Stomach (tissue), 9 donors: ENCODE measurements around the gene GAGE12E. TPM values are rescaled to one million over a fixed set of nuclear protein-coding genes. Genes with fewer than 3 reads are reported as not detected.
"Not testable (repeated sequence)": the region's sequence is repeated elsewhere in the genome, so short reads cannot be mapped to it uniquely, and the experiment has no call there.

Experiments
- DNase-seq, 2 donors: peaks; one replicate each; pipeline versions ENCODE4 v3.0.0 to v3.0.0-alpha.2; 2013 to 2019
- H3K27ac ChIP-seq, 5 donors: fragments of 200-600 bp in 4 of 5; sonication (generic) in 4 of 5; one replicate each; pipeline ENCODE4 v1.5.1; 2013 to 2019; ENCODE audit warnings: mild to moderate bottlenecking in 1 of 5, moderate library complexity in 1 of 5
- H3K27me3 ChIP-seq, 3 donors: fragments of 200-600 bp; sonication (generic); one replicate each; pipeline ENCODE4 v1.5.1; 2017 to 2019; ENCODE audit warnings: mixed run types in 1 of 3
- H3K36me3 ChIP-seq, 4 donors: fragments of 200-600 bp; sonication (generic); 1 replicate in 3 of 4; 2 replicates in 1 of 4; pipeline ENCODE4 v1.5.1; 2016 to 2019
- H3K4me1 ChIP-seq, 4 donors: fragments of 200-600 bp; sonication (generic); one replicate each; pipeline ENCODE4 v1.5.1; 2016 to 2019
- H3K4me3 ChIP-seq, 4 donors: fragments of 200-600 bp; sonication (generic) in 3 of 4; one replicate each; pipeline ENCODE4 v1.5.1; 2016 to 2019; ENCODE audit warnings: mild to moderate bottlenecking in 1 of 4
- H3K9me3 ChIP-seq, 4 donors: fragments of 200-600 bp; sonication (generic); one replicate each; pipeline ENCODE4 v1.5.1; 2016 to 2019
- WGBS, 5 donors: extraction: QIAGEN DNeasy Blood & Tissue Kit in 3 of 5; methylation state at CpG; one replicate each; pipeline versions ENCODE4 v1.1.5 to v1.1.7; 2013 to 2018; 5-methylcytosine and 5-hydroxymethylcytosine counted together
- intact Hi-C: fragments of 100-400 bp; cut with DNase I; formaldehyde crosslinking; loops from one replicate; pipeline ENCODE4 v1.15.1; 2023; ENCODE audit warnings: low total_unique reads
- polyA plus RNA-seq, 3 donors: library from polyadenylated mRNA; stranded (reverse); fragments of 200-250 nt; gene quantifications; one replicate each; pipeline ENCODE4 v1.2.3, GENCODE V29; 2013
- small RNA-seq, 4 donors: library from RNA; depleted of rRNA; stranded (forward); fragments of <200 nt; gene quantifications; one replicate each; pipeline ENCODE3, GENCODE V24; 2016
- total RNA-seq, 5 donors: library from RNA; depleted of rRNA; stranded (reverse); fragments of >200 nt; gene quantifications; one replicate each; pipeline versions ENCODE4 v1.1.0 to v1.2.3, GENCODE V29; 2014 to 2016
- donor health status: healthy with polysubstance abuse.
- donor health status: Bipolar disorder and iron deficiency.
- donor health status: healthy.

The GAGE12E gene
- total and polyA plus RNA-seq, 8 donors, result not detected

DNA sequence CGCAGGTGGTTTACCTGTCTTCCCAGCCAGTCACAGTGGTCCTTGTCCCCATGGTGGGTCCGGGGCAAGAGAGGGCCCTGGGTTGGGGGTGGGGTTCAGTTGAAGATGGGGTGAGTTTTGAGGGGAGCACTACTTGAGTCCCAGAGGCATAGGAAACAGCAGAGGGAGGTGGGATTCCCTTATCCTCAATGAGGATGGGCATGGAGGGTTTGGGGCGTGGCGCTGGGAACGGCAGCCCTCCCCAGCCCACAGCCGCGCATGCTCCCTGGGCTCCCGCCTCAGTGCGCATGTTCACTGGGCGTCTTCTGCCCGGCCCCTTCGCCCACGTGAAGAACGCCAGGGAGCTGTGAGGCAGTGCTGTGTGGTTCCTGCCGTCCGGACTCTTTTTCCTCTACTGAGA is 47.6 kb downstream of the GAGE12E start, which contains the start of gene GAGE1:
GAGE1 (plus strand) TSS at position 301 of the 400 bp plus-strand sequence. CDS start 1,155 bp downstream, outside the sequence.
- WGBS, 5 donors, result no CpG with 5 or more reads among the region's 16 CpGs
- DNase-seq, intact Hi-C loops, H3K9me3 ChIP-seq, H3K4me1 ChIP-seq, H3K36me3 ChIP-seq, H3K4me3 ChIP-seq, H3K27ac ChIP-seq, H3K27me3 ChIP-seq: not testable (repeated sequence)

Small RNA genes lying within 50 kb of the gene (small RNA-seq; reads per million reads assigned to genes)
- gene GAGE12B, result 0 reads per million in 4 donors

Other genes with a start within 250 kb of the GAGE12E start
- not detected for gene GAGE10, start 247.6 kb upstream of the GAGE12E start, total RNA-seq
- not detected for gene GAGE10, start 247.6 kb upstream of the GAGE12E start, polyA plus RNA-seq
- gene GAGE12J, start 229.3 kb upstream of the GAGE12E start, total RNA-seq, result not detected
- not detected for gene GAGE12J, start 229.3 kb upstream of the GAGE12E start, polyA plus RNA-seq
- not detected for gene GAGE13, start 219.7 kb upstream of the GAGE12E start, total RNA-seq
- gene GAGE13, start 219.7 kb upstream of the GAGE12E start, polyA plus RNA-seq, result not detected
- not detected for gene GAGE12C, start 19.1 kb upstream of the GAGE12E start, total RNA-seq
- not detected for gene GAGE12C, start 19.1 kb upstream of the GAGE12E start, polyA plus RNA-seq
- gene GAGE12D, start 9.6 kb upstream of the GAGE12E start, total RNA-seq, result not detected
- gene GAGE12D, start 9.6 kb upstream of the GAGE12E start, polyA plus RNA-seq, result not detected
- not detected for gene GAGE12F, start 9.6 kb downstream of the GAGE12E start, total RNA-seq
- not detected for gene GAGE12F, start 9.6 kb downstream of the GAGE12E start, polyA plus RNA-seq
- gene GAGE12G, start 19.1 kb downstream of the GAGE12E start, total RNA-seq, result not detected
- gene GAGE12G, start 19.1 kb downstream of the GAGE12E start, polyA plus RNA-seq, result not detected
- gene GAGE12H, start 28.7 kb downstream of the GAGE12E start, total RNA-seq, result not detected
- gene GAGE12H, start 28.7 kb downstream of the GAGE12E start, polyA plus RNA-seq, result not detected
- gene GAGE2A, start 38.2 kb downstream of the GAGE12E start, total RNA-seq, result not detected
- not detected for gene GAGE2A, start 38.2 kb downstream of the GAGE12E start, polyA plus RNA-seq
- not detected for gene GAGE1, start 47.7 kb downstream of the GAGE12E start, total RNA-seq
- not detected for gene GAGE1, start 47.7 kb downstream of the GAGE12E start, polyA plus RNA-seq
- gene PAGE1, start 144.7 kb downstream of the GAGE12E start, total RNA-seq, result not detected
- gene PAGE1, start 144.7 kb downstream of the GAGE12E start, polyA plus RNA-seq, result not detected